Measurements from ENCODE around the gene PLEKHH3.
"Not testable (repeated sequence)": the region's sequence is repeated elsewhere in the genome, so short reads cannot be mapped to it uniquely, and the experiment has no call there.

The PLEKHH3 gene

GRCh38 chr17:42670789-42671657, 5.8 kb downstream of the PLEKHH3 start:
- no peak for DNase-seq

DNA sequence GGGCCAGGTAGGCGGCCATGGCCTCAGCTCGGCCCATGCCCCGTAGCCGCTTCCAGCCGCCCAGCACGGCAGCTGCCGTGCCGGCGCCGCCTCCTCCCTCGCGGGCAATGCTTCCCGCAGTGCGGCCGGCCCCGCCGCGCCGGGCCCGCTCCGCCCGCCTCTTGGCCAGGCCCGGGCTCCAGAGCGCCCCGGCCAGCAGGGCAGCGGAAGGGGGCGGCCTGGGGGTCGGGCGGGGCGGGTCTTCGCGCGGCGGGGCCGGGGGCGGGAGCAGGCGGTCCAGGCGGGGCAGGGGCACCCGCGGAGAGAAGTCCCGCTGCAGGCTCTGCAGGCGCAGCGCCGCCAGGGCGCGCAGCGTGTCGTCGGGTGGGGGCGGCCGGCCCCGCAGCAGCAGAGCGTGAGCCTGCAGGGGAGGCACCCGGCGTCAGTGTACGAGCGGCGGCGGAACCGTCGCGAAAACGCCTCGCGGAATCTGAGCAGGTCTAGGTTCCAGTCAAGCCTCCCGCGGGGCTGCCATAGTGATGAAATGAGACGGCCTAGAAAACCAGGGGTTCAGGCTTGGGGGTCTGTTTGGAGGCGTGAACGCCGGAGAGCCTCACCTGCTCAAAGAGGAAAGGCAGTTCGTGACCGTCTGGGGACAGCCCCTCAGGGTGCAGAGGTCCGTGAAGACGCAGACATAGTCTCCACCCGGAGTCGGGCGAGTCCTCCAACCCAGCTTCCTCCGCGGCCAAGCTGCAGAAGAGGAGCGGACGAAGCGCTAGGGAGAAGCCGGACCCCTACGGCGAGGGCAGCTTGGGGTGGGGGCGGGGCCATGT, 6.6 kb downstream of the PLEKHH3 start:
- peak; percentile 34 for DNase-seq

DNA sequence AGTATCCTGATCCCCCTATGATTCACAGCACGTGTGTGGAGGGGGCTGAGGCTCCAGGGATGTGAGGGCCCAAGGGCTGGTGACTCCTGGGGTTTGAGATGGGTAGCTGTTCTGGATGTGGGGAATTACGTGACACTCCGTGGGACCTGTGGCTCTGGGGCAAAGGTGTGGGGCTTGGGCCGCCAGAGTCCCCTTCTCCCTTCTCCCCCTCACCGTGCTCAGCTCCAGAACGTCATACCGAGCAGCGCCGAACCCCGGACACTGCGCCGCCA, 7.2 kb downstream of the PLEKHH3 start:
- no peak for DNase-seq

- DNase-seq, result no peak
Observed at GRCh38 chr17:42667088-42667951, 9.5 kb downstream of the PLEKHH3 start.

- not testable (repeated sequence) for DNase-seq
Observed at GRCh38 chr17:42666126-42666525, 10.7 kb downstream of the PLEKHH3 start.

DNA sequence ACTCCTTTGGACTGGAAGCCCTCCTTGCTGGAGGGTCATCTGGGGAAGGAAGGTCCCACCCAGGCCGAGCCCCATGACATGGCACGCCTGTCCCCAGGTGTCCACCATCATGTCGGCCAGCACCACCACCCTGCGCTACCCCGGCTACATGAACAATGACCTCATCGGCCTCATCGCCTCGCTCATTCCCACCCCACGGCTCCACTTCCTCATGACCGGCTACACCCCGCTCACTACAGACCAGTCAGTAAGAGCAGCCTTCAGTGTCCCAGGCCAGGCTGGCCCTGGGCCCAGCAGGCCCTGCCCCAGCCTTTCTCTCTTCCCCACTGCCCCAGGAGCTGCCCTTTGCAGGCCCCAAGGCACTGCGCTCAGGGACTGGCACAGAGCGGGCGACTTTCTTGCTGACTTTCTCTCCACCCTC, 11.2 kb downstream of the PLEKHH3 start:
- no peak for DNase-seq

DNA sequence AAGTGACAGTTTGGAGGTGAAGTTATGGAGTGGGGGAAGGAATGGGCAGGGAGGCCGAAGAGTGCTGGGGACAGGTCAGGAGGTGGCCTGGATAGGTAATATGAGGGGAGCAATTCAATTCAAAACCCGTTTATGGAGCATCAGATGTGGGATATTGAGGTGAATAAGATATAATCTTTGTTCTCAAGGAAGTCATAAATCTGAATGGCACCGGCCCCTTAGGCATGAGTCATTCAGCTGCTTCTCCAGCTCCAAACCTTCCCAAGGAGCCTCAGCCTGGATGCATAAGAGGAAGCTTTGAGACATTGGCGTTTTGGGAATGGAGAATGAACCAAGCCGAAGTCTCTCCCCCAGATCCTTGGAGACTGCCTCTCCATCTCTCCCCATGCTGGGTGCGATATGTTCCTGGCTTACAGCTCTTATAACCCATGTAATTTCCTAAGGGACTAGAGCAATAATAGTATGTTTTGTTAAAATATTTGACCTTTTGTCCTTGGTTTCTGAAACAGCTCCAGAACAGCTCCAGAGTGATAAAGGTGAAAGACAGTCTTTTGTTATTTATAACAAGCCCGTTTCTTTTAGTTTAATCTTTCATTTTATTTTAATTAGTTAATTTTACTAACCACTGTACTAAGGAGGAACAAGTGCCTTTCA, 16.0 kb downstream of the PLEKHH3 start:
- no peak for DNase-seq

DNA sequence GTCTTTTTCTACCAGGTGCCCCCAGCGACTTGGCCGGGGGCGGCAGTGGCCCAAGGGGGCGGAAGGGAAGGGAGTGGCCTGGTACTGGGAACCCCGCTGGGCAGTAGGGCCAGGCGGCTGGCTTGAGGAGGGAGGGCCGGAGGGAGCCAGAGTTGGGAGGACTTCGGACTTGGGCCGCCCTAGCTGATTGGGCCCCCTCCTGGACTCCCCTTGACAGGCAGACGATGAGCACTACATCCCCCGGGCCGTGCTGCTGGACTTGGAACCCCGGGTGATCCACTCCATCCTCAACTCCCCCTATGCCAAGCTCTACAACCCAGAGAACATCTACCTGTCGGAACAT, 16.9 kb downstream of the PLEKHH3 start:
- not testable (repeated sequence) for DNase-seq

DNA sequence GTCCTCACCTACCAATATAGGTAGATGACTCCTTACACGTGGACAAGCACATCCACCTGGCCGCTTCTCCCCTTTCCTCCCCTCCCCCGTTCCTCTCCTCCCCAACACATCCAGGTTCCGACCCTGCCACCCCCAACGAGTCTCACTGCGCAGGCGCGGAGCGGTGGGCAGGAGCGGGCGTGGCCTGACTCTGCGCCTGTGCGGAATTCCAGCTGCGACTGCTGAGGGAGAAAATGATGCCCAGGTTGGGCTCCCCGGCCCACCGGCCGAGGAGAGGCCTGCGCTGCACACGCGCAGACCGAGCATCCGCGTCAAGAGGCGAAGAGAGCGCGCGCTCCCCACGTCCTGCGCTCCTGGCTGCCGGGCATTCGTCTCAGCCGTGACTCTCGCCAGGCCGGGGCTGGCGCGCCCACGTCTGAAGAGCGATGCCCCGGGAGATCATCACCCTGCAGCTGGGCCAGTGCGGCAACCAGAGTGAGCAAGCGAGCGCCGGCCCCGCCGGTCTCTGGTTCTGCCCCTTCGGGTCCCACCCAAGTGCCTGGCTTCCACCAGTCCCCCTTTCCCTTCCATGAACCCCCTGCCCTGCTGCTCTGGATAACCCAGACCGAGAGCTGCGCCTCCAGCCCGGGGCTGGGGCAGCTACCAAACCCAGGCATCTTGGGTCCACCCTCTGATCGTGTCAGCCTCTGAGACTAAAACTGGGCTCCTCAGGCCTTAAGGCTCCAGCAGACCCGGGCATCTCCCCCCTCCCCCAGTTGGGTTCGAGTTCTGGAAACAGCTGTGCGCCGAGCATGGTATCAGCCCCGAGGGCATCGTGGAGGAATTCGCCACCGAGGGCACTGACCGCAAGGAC, 17.5 kb downstream of the PLEKHH3 start, which contains the start of gene TUBG2:
TSS of gene TUBG2 (plus strand) at position 206 of the 853 bp plus-strand sequence. CDS start at position 426, 220 bp downstream.
- peak; percentile 79 for DNase-seq

- no peak for DNase-seq
Observed at GRCh38 chr17:42657824-42658588, 18.8 kb downstream of the PLEKHH3 start.

GRCh38 chr17:42655528-42655927, 21.3 kb downstream of the PLEKHH3 start:
- DNase-seq, result no peak

DNA sequence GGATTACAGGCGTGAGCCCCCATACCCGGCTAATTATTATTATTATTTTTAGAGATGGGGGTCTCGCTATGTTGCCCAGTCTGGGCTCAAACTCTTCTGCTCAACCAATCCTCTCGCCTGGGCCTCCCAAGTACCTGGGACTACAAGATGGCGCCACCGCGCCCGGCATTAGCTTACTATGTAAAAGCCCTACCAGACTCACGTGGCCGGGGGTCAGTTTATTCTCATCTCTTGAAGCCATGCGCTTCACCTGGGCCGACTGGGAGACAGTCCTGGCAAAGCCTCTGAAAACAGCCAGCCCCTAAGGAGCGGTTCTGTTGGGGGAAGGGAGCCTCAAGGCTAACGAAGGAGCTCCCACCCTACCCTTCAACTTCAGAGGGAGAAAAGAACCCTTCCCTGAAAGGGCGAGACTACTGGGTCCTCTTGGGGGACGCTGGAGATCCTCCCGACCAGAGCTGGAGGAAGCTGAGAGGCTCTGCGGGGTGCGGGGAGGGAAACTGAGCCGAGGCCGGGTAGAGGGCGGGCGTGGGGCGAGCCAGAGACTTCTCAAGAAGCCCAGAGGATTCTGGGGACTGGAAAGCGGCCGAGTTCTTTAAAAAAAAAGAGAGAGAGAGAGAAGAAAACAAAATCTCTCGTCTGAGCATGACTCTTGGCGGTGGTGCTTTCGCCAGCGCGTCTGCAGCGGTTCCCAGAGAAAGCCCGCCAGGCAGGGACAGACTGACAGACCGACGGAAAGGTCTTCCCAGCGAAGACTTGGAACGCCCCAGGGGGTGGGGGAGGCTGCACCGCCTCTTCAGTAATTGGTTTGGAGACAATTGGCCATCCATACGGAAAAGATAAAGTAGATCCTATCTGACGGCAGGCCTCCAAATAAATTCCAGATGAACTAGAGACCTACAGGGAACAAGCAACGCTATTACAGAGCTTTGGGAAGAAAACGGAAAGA, 23.3 kb downstream of the PLEKHH3 start:
- no peak for DNase-seq

DNA sequence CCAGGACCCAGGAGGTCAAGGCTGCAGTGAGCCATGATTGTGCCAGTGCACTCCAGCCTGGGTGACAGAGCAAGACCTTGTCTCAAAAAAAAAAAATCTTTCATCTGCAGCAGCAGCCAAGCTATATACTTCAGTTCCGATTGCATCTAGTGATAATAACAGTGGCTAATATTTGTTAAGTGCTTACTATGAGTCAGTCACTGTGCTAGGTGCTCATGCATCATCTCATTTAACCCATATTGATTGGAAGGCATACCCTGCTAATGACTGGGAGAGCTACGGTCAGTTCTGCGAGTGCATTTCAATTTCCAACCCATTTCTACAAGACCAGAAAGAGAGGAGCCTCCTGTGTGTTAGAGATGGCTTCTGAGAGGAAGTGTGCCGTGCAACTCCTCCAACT, 25.4 kb downstream of the PLEKHH3 start:
- no peak for DNase-seq

- peak; percentile 16 for DNase-seq
Observed at GRCh38 chr17:42647778-42648177, 29.0 kb downstream of the PLEKHH3 start.

DNA sequence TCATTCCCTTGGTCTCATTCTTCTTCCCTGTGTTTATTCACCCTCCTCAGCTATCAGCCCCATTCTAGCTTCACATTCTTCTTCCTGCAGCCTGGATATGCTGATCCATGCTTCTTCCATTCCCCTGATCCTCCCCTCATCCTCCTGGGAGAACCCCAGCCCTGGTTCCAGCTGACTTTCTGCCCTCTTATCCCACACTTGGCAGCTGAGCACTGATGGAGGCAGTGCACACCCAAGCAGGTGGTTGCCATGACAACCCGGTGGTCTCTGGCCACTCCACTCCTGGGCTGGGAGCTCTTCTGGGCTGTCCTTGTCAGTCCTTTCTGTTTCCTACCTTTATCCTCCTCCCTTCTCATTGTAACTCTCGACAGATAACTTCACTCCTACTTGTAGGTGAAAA, 34.5 kb downstream of the PLEKHH3 start:
- no peak for DNase-seq

DNA sequence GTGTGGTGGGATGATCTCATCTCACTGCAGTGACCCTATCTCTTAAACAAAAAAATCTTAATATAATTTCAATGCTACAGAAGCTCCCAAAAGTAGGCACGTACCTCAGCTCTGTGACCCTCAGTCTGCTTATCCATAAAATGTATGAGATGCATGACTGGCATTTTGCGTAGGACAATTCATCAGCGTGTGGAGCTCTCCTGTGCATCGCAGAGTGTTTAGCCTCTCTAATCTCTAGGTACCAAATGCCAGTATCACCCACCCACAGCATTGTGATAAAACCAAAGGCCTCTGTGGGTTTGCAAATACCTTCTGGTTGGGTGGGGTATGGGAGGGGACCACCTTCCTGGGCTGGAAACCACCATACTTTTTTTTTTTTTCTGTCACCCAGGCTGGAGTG, 36.7 kb downstream of the PLEKHH3 start:
- DNase-seq, result no peak

GRCh38 chr17:42639525-42640113, 37.2 kb downstream of the PLEKHH3 start:
- DNase-seq, result no peak

DNA sequence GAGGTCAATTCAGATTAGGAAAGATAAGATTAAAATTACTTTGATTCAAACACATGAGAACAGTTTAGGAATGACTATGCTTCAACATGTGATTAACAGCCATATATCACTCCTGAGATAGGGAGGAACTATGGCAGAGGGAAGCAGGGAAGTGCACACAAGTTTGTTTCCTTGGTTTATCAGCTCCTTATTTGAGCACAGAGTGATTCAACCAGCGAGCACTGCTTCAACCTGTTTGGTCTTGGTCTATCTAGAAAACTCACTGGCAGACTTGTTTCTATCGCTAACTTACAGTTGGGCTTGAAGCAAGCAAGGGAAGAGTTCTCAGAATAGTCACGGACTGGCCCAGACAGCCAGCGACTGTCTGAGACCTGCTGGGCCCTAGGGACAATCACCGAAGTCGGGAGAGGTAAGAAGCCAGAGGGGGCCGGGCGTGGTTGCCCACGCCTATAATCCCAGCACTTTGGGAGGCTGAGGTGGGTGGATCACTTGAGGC, 43.8 kb downstream of the PLEKHH3 start:
- DNase-seq, result no peak

- DNase-seq, result no peak
Observed at GRCh38 chr17:42629411-42630009, 47.3 kb downstream of the PLEKHH3 start.

All from activated CD4-positive, alpha-beta T cell treated with anti-CD3 and anti-CD28 coated beads, Interleukin-10, Interleukin-2, amounts not matched to agents 100 ng/mL and 50 ng/mL, durations not matched to agents 16 hours and 8 hours (primary cell).